NCI-H2029 (cell line): Measurements from ENCODE around the gene LTB4R2.

Source experiments
- DNase-seq: peaks from one replicate; lab custom pipeline; 2025; lab: John Stamatoyannopoulos, UW

Gene LTB4R2

DNA sequence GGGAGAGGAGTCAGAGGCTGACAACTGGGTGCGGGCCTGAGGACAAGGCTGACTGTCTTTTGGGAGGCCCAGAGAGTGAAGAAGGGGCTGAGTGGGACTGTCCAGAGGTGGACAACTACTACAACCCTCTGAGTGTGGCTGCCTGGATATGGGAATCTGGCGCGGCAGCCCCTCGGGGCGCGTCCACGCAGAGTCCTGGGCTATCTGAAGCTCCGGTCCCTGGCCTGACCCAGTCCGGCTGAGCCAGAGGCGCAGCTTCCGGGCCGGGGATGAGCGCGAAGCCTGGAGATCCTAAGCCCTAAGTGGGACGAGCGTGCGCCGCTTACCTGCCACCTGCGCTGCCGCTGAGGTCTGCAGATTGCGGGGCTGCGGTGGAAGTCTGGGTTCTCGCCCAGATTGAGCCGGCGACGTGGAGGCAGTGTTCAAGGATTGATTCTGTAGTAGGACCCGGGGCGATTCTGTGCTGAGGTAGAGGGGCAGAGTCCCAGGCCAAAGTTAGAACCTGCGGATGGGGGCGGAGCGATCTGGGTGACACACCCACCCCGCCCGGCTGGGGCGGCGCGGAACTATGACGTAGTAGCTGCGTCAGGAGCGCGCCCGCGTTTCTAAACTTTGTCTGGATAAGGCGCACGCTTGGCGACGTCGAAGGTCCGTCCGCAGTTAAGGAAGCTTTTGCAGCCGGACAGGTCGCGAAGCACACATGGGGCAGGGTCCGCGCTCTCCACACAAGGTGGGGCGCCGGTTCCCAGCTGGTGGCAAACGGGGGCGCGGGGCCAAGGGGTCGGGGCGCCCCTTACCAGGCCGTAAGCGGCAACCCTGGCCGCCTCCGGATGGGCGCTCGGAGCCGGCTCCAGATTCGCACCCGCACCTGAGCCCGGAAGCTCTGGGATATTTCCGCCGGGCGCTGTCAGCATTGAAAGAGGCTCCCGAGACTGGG, 10.4 kb upstream of the LTB4R2 start, which contains the start of the genes DHRS1 and NOP9:
TSS of gene DHRS1 (minus strand) at position 526 of the 937 bp plus-strand sequence. CDS start 674 bp downstream, outside the sequence.
TSS of gene NOP9 (plus strand) at position 596 of the 937 bp plus-strand sequence. CDS start at position 701, 105 bp downstream.
- peak; percentile 78 for DNase-seq

DNA sequence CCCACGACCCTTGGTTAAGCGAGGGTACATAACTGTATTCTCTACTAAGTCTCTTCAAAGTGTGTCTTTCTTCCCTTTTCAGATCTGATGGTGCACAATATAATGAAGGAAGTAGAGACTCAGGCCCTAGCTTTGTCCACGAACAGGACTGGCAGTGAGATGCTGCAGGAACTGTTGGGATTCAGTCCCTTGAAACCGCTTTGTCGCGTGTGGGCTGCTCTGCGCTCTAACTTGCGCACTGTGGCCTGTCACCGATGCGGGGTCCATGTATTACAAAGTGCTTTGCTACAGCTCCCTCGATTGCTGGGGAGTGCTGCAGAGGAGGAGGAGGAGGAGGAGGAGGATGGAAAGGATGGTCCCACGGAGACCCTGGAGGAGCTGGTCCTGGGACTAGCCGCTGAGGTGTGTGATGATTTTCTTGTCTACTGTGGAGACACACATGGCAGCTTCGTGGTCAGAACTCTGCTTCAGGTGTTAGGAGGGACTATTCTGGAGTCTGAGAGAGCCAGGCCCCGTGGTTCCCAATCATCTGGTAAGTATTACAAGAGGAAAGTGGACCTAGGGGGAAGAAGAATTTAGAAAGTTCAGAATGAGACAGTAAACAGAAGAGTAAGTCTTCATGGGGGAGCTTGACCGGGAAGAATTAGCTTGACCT, 9.5 kb upstream of the LTB4R2 start:
- no peak for DNase-seq

DNA sequence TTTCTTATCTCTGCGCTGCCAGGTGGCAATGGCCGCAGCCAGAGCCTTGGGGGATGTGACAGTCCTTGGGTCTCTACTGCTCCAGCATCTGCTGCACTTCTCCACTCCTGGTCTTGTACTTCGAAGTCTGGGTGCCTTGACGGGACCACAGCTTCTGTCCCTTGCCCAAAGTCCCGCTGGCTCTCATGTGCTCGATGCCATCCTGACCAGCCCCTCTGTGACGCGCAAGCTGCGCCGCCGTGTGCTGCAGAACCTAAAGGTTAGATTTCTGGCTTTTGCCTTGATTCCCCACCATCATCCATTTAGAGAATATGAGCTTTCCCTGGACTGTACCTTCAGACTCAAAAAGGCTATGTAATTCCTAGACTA, 5.9 kb upstream of the LTB4R2 start:
- DNase-seq, result no peak

DNA sequence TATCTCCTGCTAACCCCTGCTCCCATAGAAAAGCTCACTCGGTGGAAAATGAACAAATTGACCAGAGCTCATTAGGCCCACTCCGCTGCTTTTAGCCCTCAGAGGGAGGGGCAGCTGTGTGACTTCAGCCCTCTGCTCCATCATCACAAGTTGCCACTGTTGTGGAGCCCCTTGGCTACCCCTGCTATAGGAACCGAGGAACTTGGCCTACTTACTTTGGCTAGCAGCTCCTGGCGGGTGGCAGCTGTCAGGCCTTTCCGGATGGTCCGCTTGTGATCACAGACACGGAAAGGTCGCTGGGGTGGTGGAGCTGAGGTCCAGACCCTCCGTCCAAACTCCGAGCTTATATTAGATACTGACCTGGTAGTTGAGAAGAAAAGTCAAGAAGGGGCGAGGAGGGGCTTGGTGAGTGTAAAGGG, 2.8 kb upstream of the LTB4R2 start:
- DNase-seq, result no peak

DNA sequence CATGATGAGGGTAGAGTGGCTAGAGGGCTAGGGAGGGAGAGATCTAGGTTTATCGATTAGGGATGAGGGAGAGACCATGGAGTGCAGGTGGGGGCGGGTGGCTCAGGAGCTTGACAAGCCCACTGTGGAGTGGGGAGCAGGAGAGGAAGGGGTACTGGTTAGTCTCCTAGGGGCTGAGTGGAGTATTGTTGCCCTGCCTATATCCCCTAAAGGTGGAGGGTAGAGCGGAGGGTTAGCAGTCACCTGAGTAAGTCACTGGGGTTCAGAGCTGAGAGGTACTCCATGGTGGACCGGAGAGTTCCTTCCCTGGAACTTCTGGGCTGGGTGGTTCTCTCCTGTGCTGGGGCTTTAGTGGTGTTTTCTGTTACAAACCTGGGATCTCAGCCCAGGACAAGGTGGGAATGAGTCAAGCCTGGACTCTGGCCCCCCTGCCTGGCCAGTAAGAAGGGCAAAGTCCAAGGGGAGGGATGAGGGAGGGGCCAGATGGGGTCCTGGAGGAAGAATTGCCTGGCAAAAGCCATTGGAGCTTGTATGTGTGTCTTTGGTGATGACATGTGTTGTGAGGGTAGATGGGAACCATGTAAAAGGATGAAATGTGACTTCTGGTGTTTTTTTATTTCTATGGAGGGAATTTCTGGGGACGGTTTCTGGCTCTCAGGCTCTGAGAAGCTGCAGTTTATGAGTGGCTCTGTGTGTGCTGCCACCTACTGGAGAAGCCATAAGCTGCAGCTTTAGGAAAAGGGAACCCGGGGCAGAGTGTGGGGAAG, 2.2 kb upstream of the LTB4R2 start, which contains the start of gene CIDEB:
TSS of gene CIDEB (minus strand) at position 403 of the 767 bp plus-strand sequence. CDS start at position 284, 119 bp downstream.
- DNase-seq, result peak; percentile 27

DNA sequence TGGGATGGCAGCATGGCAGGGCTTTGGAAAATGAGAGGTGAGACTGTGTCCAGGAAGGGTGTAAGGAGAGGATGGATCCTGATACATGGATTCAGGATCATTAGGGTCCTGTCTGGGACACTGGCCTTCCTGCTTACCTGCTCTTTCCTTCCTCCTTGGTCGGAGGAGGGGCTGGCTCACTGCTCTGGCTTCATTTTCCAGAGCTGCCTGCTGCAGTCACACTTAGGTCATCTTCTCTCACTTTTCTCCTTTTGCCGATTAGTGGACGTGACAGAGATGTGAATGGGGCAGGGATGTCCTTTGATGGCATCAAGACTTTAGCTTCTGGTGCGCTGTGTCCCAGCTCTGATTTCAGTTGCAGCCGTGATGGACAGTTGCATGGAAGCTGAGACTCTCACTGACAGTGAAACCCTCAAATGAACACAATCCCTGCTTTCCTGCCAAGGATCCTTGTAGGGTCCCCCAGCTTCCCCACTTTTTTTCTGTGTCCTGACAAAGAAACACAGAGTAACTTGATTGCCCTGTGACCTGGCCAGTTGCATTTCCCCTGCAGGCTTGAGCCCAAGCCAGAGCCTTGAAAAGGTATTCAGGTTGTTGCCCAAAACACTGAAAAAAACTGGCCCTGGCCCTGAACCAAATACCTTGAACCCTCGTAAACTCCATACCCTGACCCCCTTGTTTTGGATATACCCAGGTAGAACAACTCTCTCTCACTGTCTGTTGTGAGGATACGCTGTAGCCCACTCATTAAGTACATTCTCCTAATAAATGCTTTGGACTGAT, 1.4 kb upstream of the LTB4R2 start:
- DNase-seq, result no peak

GRCh38 chr14:24310265-24310645, 315 bp downstream of the LTB4R2 start:
- DNase-seq, result peak; percentile 27

- DNase-seq, result peak; percentile 84
Measured at GRCh38 chr14:24310646-24311604, 985 bp downstream of the LTB4R2 start, which contains the start of gene LTB4R. Gene LTB4R, plus strand, starts transcription at chr14:24311502. Its CDS starts 4,150 bp downstream, at chr14:24315652.

DNA sequence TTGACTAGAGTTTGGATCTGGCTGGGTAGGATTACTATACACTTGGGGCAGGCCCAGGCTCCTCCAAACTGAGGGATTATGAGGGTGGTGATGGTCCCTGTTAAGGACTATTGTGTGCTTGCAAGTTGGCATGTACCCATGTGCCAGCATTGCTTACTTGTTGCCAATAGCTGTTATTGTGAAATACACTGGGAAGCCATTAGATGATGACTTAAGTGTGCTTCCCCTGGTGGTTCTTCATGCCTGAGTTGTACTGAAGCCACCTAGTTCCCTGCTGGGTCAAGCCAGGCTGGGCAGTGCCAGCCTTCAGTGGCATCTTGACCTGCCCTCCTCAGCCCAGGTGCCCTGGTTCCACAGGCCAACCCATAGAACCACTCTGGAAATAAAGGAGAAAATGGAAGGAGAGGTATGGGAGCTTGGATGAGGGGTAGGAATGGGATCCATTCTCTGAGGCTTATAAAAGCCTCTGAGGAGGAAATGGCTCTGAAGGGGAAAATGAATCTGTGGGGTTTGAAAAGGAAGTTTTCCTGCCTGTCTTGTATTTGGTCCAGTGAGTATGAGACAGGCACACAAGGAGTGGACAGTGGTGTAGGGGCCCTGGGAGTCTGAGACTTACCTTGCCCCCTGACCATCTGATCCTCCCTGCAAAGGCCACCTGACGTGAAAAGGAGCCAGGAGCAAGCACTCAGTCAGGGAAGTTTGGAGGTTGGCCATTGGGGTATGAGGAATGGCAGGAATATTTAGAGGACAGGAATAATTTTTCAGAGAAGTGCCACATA, 2.1 kb downstream of the LTB4R2 start:
- DNase-seq, result no peak

GRCh38 chr14:24312736-24313507, 3.0 kb downstream of the LTB4R2 start:
- no peak for DNase-seq

GRCh38 chr14:24313913-24314312, 4.0 kb downstream of the LTB4R2 start:
- no peak for DNase-seq

GRCh38 chr14:24314377-24315193, 4.6 kb downstream of the LTB4R2 start:
- DNase-seq, result no peak

GRCh38 chr14:24315243-24315806, 5.4 kb downstream of the LTB4R2 start:
- no peak for DNase-seq

DNA sequence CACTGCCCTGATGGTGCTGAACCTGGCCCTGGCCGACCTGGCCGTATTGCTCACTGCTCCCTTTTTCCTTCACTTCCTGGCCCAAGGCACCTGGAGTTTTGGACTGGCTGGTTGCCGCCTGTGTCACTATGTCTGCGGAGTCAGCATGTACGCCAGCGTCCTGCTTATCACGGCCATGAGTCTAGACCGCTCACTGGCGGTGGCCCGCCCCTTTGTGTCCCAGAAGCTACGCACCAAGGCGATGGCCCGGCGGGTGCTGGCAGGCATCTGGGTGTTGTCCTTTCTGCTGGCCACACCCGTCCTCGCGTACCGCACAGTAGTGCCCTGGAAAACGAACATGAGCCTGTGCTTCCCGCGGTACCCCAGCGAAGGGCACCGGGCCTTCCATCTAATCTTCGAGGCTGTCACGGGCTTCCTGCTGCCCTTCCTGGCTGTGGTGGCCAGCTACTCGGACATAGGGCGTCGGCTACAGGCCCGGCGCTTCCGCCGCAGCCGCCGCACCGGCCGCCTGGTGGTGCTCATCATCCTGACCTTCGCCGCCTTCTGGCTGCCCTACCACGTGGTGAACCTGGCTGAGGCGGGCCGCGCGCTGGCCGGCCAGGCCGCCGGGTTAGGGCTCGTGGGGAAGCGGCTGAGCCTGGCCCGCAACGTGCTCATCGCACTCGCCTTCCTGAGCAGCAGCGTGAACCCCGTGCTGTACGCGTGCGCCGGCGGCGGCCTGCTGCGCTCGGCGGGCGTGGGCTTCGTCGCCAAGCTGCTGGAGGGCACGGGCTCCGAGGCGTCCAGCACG, 6.1 kb downstream of the LTB4R2 start:
- no peak for DNase-seq

- DNase-seq, result no peak
Measured at GRCh38 chr14:24316597-24316950, 6.6 kb downstream of the LTB4R2 start.

DNA sequence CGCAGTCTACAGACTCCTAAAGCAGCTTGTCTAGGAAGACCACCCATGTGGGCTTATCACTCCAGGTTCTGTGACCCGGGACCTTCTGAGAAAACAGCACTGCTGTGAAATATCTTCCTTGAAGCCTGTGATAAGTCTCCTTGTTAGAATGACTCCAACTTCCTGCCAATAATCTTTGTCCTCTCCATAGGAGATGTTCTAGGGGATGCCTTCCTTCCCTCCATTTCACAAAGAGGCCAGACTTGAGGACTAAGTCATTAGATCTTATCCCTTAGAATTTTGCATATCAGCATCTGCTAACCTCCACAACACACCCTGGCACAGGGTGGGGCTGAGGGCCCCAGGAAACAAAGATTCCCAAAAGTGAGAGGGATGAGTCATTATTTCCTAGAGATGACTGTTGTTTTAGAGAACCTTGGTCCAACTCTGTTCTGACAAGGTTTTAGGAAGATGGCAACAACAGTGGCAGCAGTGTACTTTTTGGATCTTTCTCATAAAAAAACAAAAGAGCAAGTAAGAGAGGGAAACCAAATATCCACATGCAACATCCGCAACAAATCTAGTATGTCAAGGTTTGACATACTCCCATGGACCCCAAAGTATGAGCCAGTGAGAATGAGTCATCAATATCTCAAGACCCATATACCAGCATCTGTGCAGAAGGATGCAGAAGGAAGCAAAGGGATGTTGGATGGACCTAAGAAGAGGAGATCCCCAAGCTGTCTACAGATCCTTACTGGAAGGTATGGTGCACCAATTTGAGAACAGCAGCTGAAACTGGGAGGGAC, 7.4 kb downstream of the LTB4R2 start:
- DNase-seq, result no peak
